ENCODE data around the gene CACNA1A. TPM values are rescaled to one million over a fixed set of nuclear protein-coding genes. Genes with fewer than 3 reads are reported as not detected.
A peak's percentile ranks its signal among the peaks of the same experiment; 100 is the strongest.

The CACNA1A gene
- total RNA-seq, 1 donor from 2014 or later = under 0.01 TPM

DNA sequence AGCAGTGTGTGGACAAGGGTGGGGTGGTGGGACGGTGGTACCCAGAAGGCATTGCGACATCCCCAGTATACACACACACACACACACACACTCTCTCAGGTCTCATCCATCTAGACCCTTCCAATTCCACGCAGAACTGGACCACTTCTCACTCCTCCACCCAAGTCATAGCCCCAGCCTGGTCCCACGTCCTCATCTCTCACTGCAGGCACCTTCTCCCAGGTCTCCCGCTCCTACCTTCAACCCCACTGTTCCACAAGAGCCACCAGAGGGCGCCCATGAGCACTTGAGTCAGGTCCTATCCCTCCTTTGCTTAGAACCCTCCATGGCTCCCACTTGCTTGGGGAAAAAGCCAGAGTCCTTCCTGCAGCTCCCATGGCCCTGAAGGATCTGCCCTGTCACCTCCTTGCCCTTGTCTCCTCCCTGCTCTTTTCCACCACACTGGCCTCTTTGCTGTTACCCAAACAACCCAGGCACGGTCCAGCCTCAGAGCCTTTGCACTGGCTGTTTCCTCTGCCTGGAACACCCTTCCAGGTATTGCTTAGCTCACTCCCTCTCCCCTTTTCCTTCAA is 293.4 kb downstream of the CACNA1A start:
- Histone ChIP-seq H3K27me3 (ENCODE audit: control insufficient read depth, insufficient read depth, low read length) (peaks cover 2% of the 10 kb centered on the region), H3K36me3 (ENCODE audit: control insufficient read depth, insufficient read depth, low read length) (no peaks in the 10 kb centered on the region), H3K4me3 (ENCODE audit: low read depth, low read length) (no peak overlapping the region)
- TF ChIP-seq, protein P1, sequence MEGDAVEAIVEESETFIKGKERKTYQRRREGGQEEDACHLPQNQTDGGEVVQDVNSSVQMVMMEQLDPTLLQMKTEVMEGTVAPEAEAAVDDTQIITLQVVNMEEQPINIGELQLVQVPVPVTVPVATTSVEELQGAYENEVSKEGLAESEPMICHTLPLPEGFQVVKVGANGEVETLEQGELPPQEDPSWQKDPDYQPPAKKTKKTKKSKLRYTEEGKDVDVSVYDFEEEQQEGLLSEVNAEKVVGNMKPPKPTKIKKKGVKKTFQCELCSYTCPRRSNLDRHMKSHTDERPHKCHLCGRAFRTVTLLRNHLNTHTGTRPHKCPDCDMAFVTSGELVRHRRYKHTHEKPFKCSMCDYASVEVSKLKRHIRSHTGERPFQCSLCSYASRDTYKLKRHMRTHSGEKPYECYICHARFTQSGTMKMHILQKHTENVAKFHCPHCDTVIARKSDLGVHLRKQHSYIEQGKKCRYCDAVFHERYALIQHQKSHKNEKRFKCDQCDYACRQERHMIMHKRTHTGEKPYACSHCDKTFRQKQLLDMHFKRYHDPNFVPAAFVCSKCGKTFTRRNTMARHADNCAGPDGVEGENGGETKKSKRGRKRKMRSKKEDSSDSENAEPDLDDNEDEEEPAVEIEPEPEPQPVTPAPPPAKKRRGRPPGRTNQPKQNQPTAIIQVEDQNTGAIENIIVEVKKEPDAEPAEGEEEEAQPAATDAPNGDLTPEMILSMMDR (IDR thresholded peaks at IDR 0.05; ENCODE audit: insufficient read depth, low read length, severe bottlenecking) = peak; percentile 68
- FAIRE-seq = no peak
- DNase-seq (ENCODE audit: low read depth) = peak; percentile 25

DNA sequence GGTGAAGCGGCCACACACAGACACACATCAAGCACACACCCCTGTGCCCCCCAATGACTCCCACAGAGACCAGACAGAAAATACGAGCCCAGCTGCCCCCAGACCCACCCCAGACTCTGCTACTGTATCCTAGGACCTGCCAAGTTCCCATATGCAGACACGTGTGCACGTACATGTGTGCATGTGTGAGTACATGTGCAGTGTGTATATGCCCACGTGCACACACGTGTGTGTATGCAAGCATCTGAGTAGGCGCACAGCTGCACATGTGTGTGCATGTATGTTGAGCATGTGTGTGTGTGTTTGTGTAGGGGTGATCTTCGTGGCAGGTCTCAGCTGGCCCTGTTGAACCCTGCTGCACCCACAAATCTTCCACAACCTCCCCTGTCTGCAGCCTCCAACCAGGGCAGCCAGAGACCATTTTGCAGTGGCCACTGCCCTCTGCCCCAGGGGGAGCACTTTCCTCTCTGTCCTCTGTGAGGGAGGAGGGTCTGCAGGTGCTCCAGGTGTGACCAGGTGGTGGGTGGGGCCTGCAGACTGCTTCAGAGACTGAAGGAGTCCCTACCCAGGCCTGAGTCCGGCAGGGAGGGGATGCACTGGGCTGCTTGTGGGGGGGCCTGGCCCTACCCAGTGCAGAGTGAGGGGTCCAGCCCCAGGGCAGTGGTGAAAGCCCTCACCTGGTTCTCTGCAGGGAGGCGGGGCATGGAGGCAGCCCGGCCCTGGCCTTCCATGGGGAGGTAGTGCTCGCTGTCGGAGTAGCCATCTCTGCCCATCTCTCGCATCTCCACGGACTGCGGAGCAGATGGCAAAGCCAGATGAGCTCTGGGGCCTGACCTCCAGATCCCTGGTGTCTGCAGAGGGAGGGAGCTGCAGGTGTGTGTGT is 294.6 kb downstream of the CACNA1A start:
- no peaks in the 10 kb centered on the region for H3K27me3 ChIP-seq (ENCODE audit: control insufficient read depth, insufficient read depth, low read length)
- H3K36me3 ChIP-seq (ENCODE audit: control insufficient read depth, insufficient read depth, low read length) = no peaks in the 10 kb centered on the region
- FAIRE-seq (no peak), DNase-seq (ENCODE audit: low read depth) (no peak)
- TF ChIP-seq, protein P1 (IDR thresholded peaks at IDR 0.05; ENCODE audit: insufficient read depth, low read length, severe bottlenecking) = no peak
- H3K4me3 ChIP-seq (ENCODE audit: low read depth, low read length) = no peak overlapping the region

DNA sequence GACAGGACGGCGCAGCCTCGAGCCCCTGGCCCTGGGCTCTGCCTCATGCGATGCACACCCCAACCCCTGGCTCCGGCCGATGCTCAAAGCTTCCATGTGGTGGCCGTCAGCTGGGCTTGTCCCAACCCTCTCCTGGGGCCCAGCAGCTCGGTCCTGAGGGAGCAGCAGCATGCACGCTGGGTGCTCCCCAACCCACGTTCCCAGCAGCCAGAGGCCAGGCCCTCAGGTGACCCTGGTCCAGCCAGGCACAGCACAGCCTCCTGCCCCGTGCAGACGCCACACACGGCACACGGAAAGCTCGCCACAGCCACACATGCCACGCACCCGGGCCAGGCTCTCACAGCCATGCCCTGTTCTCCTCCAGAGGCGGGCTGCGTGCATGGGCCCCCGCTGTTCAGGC is 295.3 kb downstream of the CACNA1A start:
- FAIRE-seq (no peak), DNase-seq (ENCODE audit: low read depth) (no peak)
- TF ChIP-seq, protein P1 (IDR thresholded peaks at IDR 0.05; ENCODE audit: insufficient read depth, low read length, severe bottlenecking) = no peak

GRCh38 chr19:13210339-13210775 is 295.9 kb downstream of the CACNA1A start:
- no peaks in the 10 kb centered on the region for H3K27me3 ChIP-seq (ENCODE audit: control insufficient read depth, insufficient read depth, low read length)
- DNase-seq (ENCODE audit: low read depth) (no peak), FAIRE-seq (no peak)
- no peaks in the 10 kb centered on the region for H3K36me3 ChIP-seq (ENCODE audit: control insufficient read depth, insufficient read depth, low read length)
- no peak overlapping the region for H3K4me3 ChIP-seq (ENCODE audit: low read depth, low read length)
- TF ChIP-seq, protein P1 (IDR thresholded peaks at IDR 0.05; ENCODE audit: insufficient read depth, low read length, severe bottlenecking) = no peak

More for the DNA sequence above, 295.3 kb downstream of the CACNA1A start:
- no peaks in the 10 kb centered on the region for H3K36me3 ChIP-seq (ENCODE audit: control insufficient read depth, insufficient read depth, low read length)
- no peak overlapping the region for H3K4me3 ChIP-seq (ENCODE audit: low read depth, low read length)
- H3K27me3 ChIP-seq (ENCODE audit: control insufficient read depth, insufficient read depth, low read length) = no peaks in the 10 kb centered on the region

GRCh38 chr19:13209484-13210338 is 296.6 kb downstream of the CACNA1A start:
- DNase-seq (ENCODE audit: low read depth) = no peak
- H3K27me3 ChIP-seq (ENCODE audit: control insufficient read depth, insufficient read depth, low read length) = no peaks in the 10 kb centered on the region
- H3K4me3 ChIP-seq (ENCODE audit: low read depth, low read length) = no peak overlapping the region
- H3K36me3 ChIP-seq (ENCODE audit: control insufficient read depth, insufficient read depth, low read length) = no peaks in the 10 kb centered on the region
- TF ChIP-seq, protein P1 (IDR thresholded peaks at IDR 0.05; ENCODE audit: insufficient read depth, low read length, severe bottlenecking) = no peak
- FAIRE-seq = no peak

Data from bronchial epithelial cell (primary cell).